Measurements from ENCODE around the gene CGRRF1. TPM values are rescaled to one million over a fixed set of nuclear protein-coding genes. Genes with fewer than 3 reads are reported as not detected.

The CGRRF1 gene
- total RNA-seq, 1 donor = 17.3 TPM

- no peak for DNase-seq (ENCODE audit: low read depth)
- no peak for TF ChIP-seq CTCF (IDR thresholded peaks at IDR 0.05; ENCODE audit: insufficient read depth, low read depth, low read length)
- no peak overlapping the region for H3K4me3 ChIP-seq (ENCODE audit: low read depth, low read length)
Measured at GRCh38 chr14:54533100-54533499, 23.4 kb downstream of the CGRRF1 start.

GRCh38 chr14:54535126-54535525 is 25.4 kb downstream of the CGRRF1 start:
- TF ChIP-seq CTCF (IDR thresholded peaks at IDR 0.05; ENCODE audit: insufficient read depth, low read depth, low read length) = no peak
- DNase-seq (ENCODE audit: low read depth) = no peak
- no peak overlapping the region for H3K4me3 ChIP-seq (ENCODE audit: low read depth, low read length)

- TF ChIP-seq CTCF (IDR thresholded peaks at IDR 0.05; ENCODE audit: insufficient read depth, low read depth, low read length) = no peak
- DNase-seq (ENCODE audit: low read depth) = no peak
- no peak overlapping the region for H3K4me3 ChIP-seq (ENCODE audit: low read depth, low read length)
Measured at GRCh38 chr14:54535646-54536045, 25.9 kb downstream of the CGRRF1 start.

- no peak overlapping the region for H3K4me3 ChIP-seq (ENCODE audit: low read depth, low read length)
- TF ChIP-seq CTCF (IDR thresholded peaks at IDR 0.05; ENCODE audit: insufficient read depth, low read depth, low read length) = no peak
- no peak for DNase-seq (ENCODE audit: low read depth)
Measured at GRCh38 chr14:54537651-54538050, 27.9 kb downstream of the CGRRF1 start.

GRCh38 chr14:54538055-54538454 is 28.3 kb downstream of the CGRRF1 start:
- TF ChIP-seq CTCF (IDR thresholded peaks at IDR 0.05; ENCODE audit: insufficient read depth, low read depth, low read length) = no peak
- no peak overlapping the region for H3K4me3 ChIP-seq (ENCODE audit: low read depth, low read length)
- no peak for DNase-seq (ENCODE audit: low read depth)

- no peak for DNase-seq (ENCODE audit: low read depth)
- H3K4me3 ChIP-seq (ENCODE audit: low read depth, low read length) = no peak overlapping the region
- TF ChIP-seq CTCF (IDR thresholded peaks at IDR 0.05; ENCODE audit: insufficient read depth, low read depth, low read length) = no peak
Measured at GRCh38 chr14:54547583-54547982, 37.9 kb downstream of the CGRRF1 start.

- TF ChIP-seq CTCF (IDR thresholded peaks at IDR 0.05; ENCODE audit: insufficient read depth, low read depth, low read length) = no peak
- no peak for DNase-seq (ENCODE audit: low read depth)
Measured at GRCh38 chr14:54548491-54548890, 38.8 kb downstream of the CGRRF1 start.

More at GRCh38 chr14:54548491-54548890, 38.8 kb downstream of the CGRRF1 start:
- no peak overlapping the region for H3K4me3 ChIP-seq (ENCODE audit: low read depth, low read length)

Data from fibroblast of villous mesenchyme (primary cell).